DMS79 treated with DMSO at 0.1 percent for 48 hours (cell line): ENCODE results near the gene SORCS2.

Source experiments
- DNase-seq: peaks from one replicate; lab custom pipeline; 2025; lab: John Stamatoyannopoulos, UW

SORCS2 gene

GRCh38 chr4:7530932-7531639, 338.7 kb downstream of the SORCS2 start:
- no peak for DNase-seq

GRCh38 chr4:7531640-7531994, 339.3 kb downstream of the SORCS2 start:
- DNase-seq, result no peak

DNA sequence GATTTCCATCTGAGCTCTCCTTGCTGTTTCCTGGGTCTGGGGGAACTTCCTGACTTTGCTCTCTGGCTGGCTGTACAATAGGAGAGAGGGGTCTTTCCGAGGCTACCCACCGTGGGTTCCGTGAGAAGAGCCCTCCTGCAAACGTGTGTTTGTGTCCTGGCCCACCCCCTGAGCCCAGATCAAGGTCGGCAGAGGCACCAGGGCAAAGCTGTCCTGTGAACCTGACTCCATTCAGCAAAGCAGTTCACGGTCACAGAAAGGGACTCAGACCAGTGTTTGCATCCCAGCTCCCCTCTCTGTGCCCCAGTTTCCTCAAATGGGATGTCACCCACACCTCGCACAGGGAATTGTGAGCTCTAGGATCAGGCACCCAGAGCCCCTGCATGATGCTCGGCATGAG, 339.7 kb downstream of the SORCS2 start:
- DNase-seq, result no peak

DNA sequence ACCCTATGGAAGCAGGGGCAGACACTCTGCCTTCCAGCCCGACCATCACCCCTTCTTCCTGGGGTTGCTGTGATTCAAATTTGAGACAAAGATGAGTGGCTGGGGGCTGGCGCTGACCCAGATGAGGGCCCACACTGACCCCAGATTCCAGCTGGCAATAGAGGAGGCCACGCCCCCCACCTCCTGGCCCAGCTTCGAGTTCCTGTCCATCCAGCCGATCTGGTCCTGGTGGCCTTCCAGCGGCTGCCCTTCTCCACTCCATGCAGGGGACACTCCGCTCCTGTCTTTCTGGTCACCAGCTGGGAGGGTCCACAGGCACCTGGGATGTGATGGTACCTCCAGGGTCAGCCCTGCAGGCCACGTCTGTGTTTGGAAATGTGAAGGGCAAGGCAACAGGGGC, 340.9 kb downstream of the SORCS2 start:
- DNase-seq, result no peak

- DNase-seq, result no peak
Measured at GRCh38 chr4:7535094-7535493, 342.8 kb downstream of the SORCS2 start.

DNA sequence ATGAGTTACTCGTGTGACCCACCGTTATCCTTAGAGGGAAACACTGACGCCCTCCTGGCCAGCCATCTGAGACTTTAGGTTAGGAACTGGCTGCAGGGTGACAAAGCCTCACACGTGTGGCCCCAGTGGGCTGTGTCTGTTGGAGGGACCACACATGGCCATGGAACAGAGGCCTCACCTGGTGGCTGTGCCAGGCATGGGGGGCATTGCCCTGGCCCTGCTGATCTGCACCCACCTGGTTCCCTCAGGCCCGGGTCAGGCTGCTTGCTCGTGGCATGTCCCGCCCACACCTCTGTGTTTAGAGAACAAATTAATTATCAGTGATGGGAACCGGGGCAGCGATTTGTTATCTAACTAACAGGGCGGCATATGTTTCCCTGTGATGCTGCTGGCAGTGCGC, 343.3 kb downstream of the SORCS2 start:
- DNase-seq, result no peak

- DNase-seq, result no peak
Measured at GRCh38 chr4:7536876-7537275, 344.5 kb downstream of the SORCS2 start.

DNA sequence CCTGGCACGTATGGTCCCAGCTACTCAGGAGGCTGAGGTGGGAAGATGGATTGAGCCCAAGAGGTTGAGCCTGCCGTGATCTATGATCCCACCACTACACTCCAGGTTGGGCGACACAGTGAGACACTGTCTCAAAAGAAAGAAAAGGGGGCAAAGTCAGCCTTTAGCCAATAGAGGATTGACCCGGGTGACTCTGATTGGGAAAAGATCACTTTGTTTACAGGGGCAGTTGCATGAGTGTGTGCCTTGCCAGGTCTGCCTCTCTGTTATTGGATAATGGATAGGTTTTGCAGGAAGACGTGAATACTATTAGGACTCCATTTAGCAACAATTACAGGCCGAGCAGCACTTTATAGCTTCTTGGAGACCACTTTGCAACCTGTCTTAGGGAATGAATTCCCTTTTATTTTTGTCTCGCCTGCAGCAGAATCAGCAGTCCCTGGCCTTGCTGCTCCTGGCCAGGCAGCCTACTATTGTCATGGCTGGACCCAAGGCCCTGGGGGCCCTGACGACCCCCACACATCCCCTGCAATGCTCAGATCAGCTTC, 345.6 kb downstream of the SORCS2 start:
- no peak for DNase-seq

DNA sequence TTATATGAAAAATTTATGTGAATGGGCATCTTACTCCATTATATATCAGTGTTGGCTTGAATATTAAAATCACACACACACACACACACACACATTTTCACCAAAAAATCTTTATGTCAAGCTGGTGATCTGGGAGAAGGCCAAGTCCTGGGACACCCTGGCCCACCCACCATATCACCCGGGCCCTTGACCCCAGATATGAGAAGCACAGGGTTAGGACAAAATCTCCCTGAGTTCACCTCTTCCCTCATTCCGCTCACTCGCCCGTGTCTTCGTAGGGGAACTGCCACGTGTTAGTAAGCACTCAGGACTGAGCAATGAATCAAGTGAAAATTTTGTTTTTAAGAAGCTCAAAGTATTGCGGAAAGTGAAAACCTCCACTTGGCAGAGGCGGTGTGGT, 346.2 kb downstream of the SORCS2 start:
- DNase-seq, result no peak

- DNase-seq, result no peak
Measured at GRCh38 chr4:7539186-7539585, 346.8 kb downstream of the SORCS2 start.

GRCh38 chr4:7539659-7540058, 347.3 kb downstream of the SORCS2 start:
- DNase-seq, result no peak

GRCh38 chr4:7540206-7540605, 347.9 kb downstream of the SORCS2 start:
- no peak for DNase-seq

- no peak for DNase-seq
Measured at GRCh38 chr4:7540654-7541413, 348.5 kb downstream of the SORCS2 start.

DNA sequence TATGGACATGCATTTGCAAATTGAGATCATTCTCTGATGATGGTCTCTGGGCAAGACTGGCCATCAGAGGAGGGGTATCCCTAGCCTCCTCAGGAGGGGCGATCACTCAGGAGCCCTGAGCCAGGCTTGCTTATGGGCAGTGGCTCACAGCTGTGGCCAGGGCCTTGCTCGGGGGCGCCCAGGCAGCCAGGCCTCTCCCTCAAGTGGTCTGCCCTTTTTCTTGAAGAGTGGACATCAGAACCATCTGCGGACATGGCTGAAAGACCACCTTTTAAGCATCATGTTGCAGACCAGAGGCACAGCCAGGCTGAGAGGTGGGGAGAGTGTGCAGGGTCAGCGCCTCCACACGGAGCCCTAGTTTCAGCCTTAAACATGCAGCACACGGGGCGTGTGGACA, 349.1 kb downstream of the SORCS2 start:
- DNase-seq, result no peak

DNA sequence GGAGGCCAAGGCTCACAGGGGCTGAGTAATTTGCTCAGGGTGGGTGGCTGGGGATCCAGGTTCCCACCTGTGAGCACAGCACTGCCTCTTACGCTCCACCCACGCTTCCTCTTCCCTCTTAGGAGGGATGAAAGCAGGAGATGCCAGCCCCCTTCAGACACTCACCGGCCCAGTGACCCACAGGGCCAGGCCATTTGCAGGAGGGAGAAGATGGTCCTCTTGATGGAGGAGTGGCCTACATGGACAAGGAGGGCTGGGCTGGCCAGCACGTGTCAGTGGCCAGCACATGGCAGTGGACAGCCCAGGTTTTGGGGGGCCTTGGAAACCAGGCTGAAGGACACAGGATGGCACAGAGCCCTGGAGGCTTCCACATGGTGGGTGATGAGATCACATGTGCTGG, 350.4 kb downstream of the SORCS2 start:
- DNase-seq, result no peak

GRCh38 chr4:7546152-7546808, 353.9 kb downstream of the SORCS2 start:
- DNase-seq, result no peak

DNA sequence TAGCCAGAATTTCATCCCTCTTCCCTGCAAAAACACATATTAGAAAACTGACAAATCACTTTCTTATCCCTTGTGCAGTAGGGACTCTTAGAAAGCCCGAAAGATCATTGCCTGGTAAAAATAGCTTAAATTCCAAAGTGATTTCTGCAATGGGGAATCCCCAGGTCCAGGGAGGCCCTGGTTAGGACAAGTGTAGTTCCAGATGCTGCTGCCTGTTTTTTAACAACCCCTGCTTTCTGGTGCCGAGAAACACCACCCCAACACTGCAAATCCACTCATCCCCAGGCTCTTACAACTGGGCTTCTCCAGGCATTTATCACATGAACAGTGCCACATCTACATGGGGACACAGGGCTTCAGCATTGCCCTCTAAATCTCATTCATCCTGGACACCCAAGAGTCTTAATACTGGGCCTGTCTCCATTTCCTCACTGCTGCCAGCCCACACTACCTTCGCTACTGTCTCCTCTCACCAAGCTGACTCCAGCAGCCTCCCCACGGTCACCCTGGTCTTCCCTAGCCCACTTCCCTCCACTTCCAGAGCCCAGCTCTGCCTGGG, 354.6 kb downstream of the SORCS2 start:
- no peak for DNase-seq

- peak; percentile 33 for DNase-seq
Measured at GRCh38 chr4:7547368-7548040, 355.2 kb downstream of the SORCS2 start.

DNA sequence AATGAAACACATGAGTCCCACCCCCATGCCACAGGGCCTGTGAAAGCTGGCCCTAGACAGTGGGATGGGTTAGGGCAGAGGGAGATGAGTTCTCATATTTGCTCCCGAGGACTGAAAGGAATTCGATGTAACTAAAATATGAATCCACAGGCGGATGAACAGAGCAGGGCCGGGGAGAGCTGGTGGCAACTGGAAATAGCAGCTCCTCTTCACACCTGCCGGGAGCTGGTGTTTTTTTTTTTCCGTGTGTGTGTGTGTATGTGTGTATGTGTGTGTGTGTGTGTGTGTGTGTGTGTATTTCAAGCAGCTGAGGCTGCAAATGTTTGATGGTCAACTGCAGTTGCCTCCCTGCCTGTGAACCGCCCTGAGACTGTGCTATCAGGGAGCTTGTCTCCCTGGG, 357.5 kb downstream of the SORCS2 start:
- DNase-seq, result no peak

- DNase-seq, result no peak
Measured at GRCh38 chr4:7552466-7552865, 360.1 kb downstream of the SORCS2 start.

GRCh38 chr4:7553280-7553679, 360.9 kb downstream of the SORCS2 start:
- DNase-seq, result no peak

DNA sequence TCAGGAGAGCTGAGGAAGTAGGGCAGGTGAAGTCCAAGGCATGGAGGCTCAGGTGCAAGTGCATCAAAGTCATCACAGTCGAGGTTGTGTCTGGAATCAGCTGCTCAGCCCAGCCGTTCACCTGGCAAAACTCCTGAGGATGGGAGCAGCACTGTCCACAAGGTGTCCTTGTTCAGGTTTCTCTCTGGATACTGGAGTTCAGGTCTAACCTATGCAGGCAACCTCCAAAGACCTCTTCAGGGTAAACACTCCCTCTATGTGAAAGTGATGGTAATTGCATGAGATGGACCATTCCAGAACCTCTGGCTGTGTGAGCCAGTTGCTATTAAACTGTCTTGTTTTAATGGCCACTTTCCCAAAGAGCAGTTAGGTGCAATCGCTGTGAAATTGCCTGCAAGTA, 362.6 kb downstream of the SORCS2 start:
- DNase-seq, result no peak
